Tibial nerve (tissue), 4 donors: ENCODE results near the gene PRCD.

Experiments
- EP300 ChIP-seq, 2 donors: sonication (generic); formaldehyde crosslinking; IDR thresholded peaks; one replicate each; pipeline ENCODE4 v1.6.1; 2017; ENCODE audit warnings: antibody characterized with exemption in 2 of 2, mild to moderate bottlenecking in 1 of 2
- POLR2A ChIP-seq, 2 donors: fragments of 450-650 bp; IDR thresholded peaks; one replicate each; pipeline ENCODE4 v1.6.1; 2017; ENCODE audit warnings: antibody characterized with exemption in 2 of 2, mild to moderate bottlenecking in 2 of 2, moderate library complexity in 2 of 2
- TF ChIP-seq, protein P1 (sequence below), 5 experiments: fragments of 200-600 bp in 3 of 5; fragments of 450-650 bp in 2 of 5; sonication (generic) in 3 of 5; IDR thresholded peaks; one replicate each; pipeline ENCODE4 v1.5.1; 2016 to 2019; ENCODE audit warnings: antibody characterized with exemption in 5 of 5, mild to moderate bottlenecking in 3 of 5, moderate library complexity in 2 of 5

GRCh38 chr17:76547642-76548202, 7.9 kb downstream of the PRCD start:
- TF ChIP-seq, protein P1, sequence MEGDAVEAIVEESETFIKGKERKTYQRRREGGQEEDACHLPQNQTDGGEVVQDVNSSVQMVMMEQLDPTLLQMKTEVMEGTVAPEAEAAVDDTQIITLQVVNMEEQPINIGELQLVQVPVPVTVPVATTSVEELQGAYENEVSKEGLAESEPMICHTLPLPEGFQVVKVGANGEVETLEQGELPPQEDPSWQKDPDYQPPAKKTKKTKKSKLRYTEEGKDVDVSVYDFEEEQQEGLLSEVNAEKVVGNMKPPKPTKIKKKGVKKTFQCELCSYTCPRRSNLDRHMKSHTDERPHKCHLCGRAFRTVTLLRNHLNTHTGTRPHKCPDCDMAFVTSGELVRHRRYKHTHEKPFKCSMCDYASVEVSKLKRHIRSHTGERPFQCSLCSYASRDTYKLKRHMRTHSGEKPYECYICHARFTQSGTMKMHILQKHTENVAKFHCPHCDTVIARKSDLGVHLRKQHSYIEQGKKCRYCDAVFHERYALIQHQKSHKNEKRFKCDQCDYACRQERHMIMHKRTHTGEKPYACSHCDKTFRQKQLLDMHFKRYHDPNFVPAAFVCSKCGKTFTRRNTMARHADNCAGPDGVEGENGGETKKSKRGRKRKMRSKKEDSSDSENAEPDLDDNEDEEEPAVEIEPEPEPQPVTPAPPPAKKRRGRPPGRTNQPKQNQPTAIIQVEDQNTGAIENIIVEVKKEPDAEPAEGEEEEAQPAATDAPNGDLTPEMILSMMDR (IDR thresholded peaks at IDR 0.05): peak in 1 of 5 experiments; percentile 21
- TF ChIP-seq EP300 (IDR thresholded peaks at IDR 0.05) (no peak), POLR2A (IDR thresholded peaks at IDR 0.05) (no peak)
